GM21576 (cell line): ENCODE results near the gene MBNL2.

Source experiments
- ATAC-seq: cut with Tn5 transposase; IDR thresholded peaks from one replicate; pipeline ENCODE4 v1.9.1; 2021; ENCODE audit warnings: mild to moderate bottlenecking, moderate library complexity; ENCODE audit not compliant: unreplicated experiment

The MBNL2 gene

GRCh38 chr13:97369261-97369893 lies 147.2 kb downstream of the MBNL2 start:
- peak; percentile 59 for ATAC-seq

- no peak for ATAC-seq
These were observed 149.5 kb downstream of the MBNL2 start for GRCh38 chr13:97371486-97372109.

DNA sequence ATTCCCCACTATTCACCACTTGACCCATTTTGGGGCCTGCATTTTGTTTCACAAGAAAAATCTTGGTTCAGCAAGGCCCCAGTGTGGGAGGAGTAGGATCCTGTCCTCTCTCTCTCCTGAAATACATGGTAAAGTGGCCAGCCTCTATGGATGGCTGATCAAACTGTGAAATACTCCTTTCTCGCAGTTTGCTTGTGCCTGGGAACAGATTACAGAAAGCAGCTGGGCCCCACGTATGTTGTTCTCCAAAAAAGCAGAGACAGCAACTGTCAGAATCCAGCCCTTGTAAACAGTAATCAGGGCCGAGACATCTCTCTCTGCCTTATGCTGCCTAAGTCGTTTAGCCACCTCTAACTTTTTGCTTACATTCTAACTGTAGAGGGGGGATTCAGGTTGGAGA lies 150.8 kb downstream of the MBNL2 start:
- no peak for ATAC-seq

DNA sequence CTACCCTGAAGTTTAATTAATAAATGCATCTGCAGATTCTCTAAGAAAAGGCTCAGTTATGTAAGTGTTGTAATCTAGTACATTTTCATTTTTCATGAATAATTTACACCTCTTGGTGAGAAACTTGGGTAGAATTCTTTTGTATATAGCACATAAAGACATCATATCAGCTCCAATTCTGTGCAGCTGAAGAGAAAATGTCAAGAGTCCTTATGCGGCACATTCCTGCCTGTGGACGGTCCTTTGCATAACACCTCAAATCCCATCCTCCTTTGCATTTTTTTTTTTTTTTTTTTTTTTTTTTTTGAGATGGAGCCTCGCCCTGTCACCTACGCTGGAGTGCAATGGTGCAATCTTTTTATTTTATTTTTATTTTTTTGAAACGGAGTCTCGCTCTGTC lies 151.7 kb downstream of the MBNL2 start:
- ATAC-seq = no peak

- no peak for ATAC-seq
These were observed 154.8 kb downstream of the MBNL2 start for GRCh38 chr13:97376981-97377380.

- no peak for ATAC-seq
These were observed 157.3 kb downstream of the MBNL2 start for GRCh38 chr13:97379386-97379785.

- no peak for ATAC-seq
These were observed 158.6 kb downstream of the MBNL2 start for GRCh38 chr13:97380696-97381095.

DNA sequence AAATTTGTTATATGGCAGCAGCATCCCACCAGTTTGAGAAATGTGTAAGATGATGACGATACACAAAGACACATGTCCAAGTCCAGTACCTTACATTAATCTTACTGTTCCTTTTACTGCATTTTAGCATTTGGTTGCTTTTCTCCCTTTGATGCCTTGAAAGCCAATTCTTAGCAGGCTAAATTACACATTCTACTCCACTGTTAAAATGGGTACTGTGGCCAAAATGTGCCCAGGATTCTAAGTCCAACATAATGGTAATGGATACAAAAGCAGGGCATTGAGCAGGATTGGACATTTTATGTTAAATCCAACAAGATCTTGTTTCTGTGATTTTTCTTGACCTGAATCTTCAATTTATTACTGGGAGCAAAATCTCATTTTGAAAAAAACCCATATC lies 159.1 kb downstream of the MBNL2 start:
- no peak for ATAC-seq

DNA sequence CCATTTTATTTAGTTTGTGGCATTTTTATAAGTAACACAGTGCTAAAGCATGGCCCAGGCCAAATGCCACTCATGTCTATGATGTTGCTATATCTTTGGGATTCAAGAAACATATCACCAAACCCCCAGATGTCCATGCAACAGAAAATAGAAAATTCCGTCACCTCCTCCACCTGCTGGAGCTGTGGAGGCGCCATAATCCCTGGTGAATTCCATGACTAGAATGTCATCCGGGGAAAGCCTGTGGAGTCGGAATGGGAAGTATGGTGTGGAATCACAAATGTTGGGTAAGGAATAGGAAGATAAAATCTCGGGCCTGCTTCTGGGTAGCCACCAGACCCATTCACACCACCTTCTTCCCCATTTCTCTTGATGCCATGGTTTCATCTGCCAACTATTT lies 160.1 kb downstream of the MBNL2 start:
- ATAC-seq = no peak

DNA sequence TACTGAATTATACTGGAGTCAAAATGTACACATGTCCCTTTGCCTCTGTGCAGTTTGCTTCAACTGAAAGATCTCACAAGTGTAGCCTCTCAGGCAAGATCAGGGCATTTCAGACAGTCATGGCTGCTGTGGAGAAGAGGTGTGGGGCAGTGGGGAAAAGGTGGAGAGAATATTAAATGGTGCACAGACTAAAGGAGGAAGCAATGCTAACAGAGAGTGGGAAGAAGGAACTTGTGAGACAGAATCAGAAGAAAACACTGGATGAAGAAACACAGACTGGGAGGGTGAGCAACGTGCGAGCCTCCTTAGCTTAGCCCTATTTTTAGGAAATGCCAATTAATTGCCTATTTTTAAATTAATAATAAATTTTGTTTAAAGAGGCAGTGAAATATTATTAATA lies 162.2 kb downstream of the MBNL2 start:
- ATAC-seq = no peak

- ATAC-seq = no peak
These were observed 163.0 kb downstream of the MBNL2 start for GRCh38 chr13:97385146-97385545.

- ATAC-seq = no peak
These were observed 163.7 kb downstream of the MBNL2 start for GRCh38 chr13:97385854-97386253.

GRCh38 chr13:97386801-97387484 lies 164.8 kb downstream of the MBNL2 start:
- ATAC-seq = no peak

DNA sequence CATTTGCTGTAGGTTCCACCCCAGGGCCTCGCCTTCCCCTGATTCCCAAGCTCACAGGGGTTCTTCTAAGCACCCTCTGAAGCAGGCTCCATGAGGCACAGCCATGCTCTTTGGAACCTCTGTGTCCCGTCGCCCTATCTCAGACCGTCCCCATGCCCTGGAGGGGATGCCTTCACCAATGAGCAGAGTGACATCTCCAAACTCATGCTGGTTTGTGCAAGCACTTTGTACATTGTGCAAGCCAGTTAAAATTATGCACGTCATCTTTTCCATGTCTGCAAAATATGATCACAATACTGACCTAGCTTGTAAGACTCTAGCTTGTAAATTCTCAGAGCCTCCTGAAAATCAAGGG lies 165.3 kb downstream of the MBNL2 start:
- ATAC-seq = no peak

- ATAC-seq = no peak
These were observed 165.8 kb downstream of the MBNL2 start for GRCh38 chr13:97387890-97388289.

- ATAC-seq = no peak
These were observed 166.2 kb downstream of the MBNL2 start for GRCh38 chr13:97388373-97388772.

- no peak for ATAC-seq
These were observed 168.9 kb downstream of the MBNL2 start for GRCh38 chr13:97390941-97391600.

GRCh38 chr13:97392020-97392419 lies 169.9 kb downstream of the MBNL2 start:
- no peak for ATAC-seq

DNA sequence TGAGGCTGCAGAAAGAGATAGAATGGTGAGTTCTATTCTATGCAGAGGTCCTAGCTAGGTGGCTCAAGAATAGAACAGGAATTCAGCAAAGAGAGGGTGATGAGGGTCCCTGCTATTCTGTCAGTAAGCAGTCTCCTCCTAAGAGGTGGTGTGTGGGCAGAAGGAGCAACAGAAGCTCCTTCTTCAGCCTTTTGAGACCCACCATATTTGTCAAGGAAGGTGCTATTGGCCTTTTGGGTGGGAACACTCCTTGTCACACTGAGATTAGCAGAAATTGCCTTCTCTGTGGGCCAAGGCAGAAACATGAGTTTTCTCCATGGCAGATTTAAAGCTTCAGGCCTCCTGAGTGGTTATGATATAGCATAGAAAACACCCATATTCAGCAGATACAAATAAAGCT lies 172.4 kb downstream of the MBNL2 start:
- no peak for ATAC-seq

DNA sequence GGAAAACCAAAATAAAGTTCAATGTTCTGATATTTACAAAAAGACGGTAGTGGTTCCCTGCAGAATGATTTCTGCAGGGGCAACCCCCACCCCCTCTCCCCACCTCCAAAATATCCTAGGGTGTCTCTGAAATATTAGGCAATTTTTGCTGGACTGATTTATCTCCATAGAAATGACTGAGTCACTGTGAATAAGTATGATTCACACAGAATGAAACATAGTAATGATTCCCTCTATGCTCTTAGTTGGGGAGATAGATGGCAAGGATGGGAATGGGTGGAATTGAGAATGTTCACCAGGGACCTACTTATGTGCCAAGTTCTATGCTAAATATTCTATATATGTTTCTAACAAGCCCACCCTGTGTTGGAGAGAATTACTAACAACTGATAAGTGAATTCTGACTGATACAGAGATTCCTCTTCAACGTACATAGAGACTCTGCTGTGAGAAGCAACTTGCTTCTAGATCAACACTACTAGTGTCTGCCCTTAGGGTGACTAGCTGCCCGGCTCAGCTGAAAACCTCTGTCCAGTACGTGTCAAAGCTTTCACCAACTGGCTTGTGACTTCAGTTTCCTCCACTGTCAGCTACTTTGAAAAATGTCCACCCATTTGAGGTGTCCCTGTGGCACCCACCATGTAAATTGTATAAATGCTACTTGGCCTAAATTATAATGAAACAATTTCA lies 173.5 kb downstream of the MBNL2 start:
- ATAC-seq = no peak

DNA sequence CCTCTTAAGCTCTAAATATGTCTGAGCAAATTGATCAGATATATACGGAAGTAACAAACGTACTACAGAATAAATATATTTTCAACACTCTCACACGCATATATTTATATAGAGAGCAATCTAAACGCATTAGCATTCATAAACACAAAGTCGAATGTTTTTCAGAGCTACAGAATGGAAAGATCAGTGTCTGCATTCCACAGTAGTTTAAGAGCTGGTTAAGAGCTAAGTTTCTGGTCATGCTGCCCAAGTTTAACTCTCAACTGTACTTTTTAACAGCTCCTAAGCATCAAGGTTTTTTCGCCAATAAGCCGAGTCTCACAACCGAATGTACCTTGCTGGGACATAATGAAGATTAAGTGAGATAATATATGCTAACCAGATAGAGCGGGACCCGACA lies 175.1 kb downstream of the MBNL2 start:
- ATAC-seq = no peak
